Endothelial cell of umbilical vein (primary cell): ENCODE data around the gene CLC. TPM values are rescaled to one million over a fixed set of nuclear protein-coding genes. Genes with fewer than 3 reads are reported as not detected.
"Not testable (repeated sequence)": the region's sequence is repeated elsewhere in the genome, so short reads cannot be mapped to it uniquely, and the experiment has no call there.

Source experiments
- BruUV-seq: library from RNA; stranded (reverse); fragments of 400-500 nt; replicated peaks from 2 replicates; lab custom pipeline; 2021; lab: Mats Ljungman, UMichigan
- CTCF ChIA-PET: fragments of 300-600, 350-600 bp; sonication (Branson Sonifier 250); formaldehyde crosslinking; loops from one replicate; lab custom pipeline; 2021; ENCODE audit warnings: antibody characterized with exemption, inconsistent platforms; lab: Charles Lee
- POLR2A ChIA-PET: fragments of 300-600, 350-600 bp; sonication (Branson Sonifier 250); formaldehyde crosslinking; loops from one replicate; lab custom pipeline; 2021; ENCODE audit warnings: antibody characterized with exemption, inconsistent platforms; lab: Charles Lee
- DNase-seq: peaks from one replicate; pipeline ENCODE4 v3.0.0-alpha.2; 2011; ENCODE audit warnings: low read depth, low spot score
- FAIRE-seq: peaks from 2 replicates; lab custom pipeline; 2011; peaks lifted over from hg19 to GRCh38; lab: Jason Lieb, UNC
- H2AFZ ChIP-seq: 2 replicates; pipeline ENCODE4 v1.6.0; 2012; ENCODE audit warnings: low read depth, low read length, control low read depth, inconsistent platforms
- H3K27ac ChIP-seq: 2 replicates; pipeline ENCODE4 v1.5.1; 2011; ENCODE audit warnings: low read depth, mild to moderate bottlenecking, control low read depth, low read length, moderate library complexity; ENCODE audit not compliant: insufficient read depth
- H3K27me3 ChIP-seq, 2 experiments: 2 replicates each; pipeline versions ENCODE4 v1.6.0 to v1.6.1; 2011; ENCODE audit warnings: low read length in 2 of 2, mixed read lengths in 1 of 2; ENCODE audit not compliant: control insufficient read depth in 2 of 2, insufficient read depth in 2 of 2
- H3K36me3 ChIP-seq, 2 experiments: 2 replicates in 1 of 2; 3 replicates in 1 of 2; pipeline ENCODE4 v1.5.1; 2011; ENCODE audit warnings: low read length in 2 of 2, mild to moderate bottlenecking in 1 of 2, moderate library complexity in 1 of 2; ENCODE audit not compliant: control insufficient read depth in 2 of 2, insufficient read depth in 2 of 2; ENCODE audit errors: extremely low read depth in 1 of 2
- H3K4me1 ChIP-seq: 3 replicates; pipeline ENCODE4 v1.5.1; 2011; ENCODE audit warnings: mild to moderate bottlenecking, low read length; ENCODE audit not compliant: control insufficient read depth, insufficient read depth; ENCODE audit errors: extremely low read depth
- H3K4me2 ChIP-seq: 2 replicates; pipeline ENCODE4 v1.6.1; 2011; ENCODE audit warnings: low read length, control low read depth, mixed read lengths; ENCODE audit not compliant: insufficient read depth
- H3K4me3 ChIP-seq, 3 experiments: fragments of 200-600 bp in 1 of 3; sonication (generic), shearing (Covaris generic) in 1 of 3; replicated peaks in 1 of 3; 2 replicates each; pipeline ENCODE4 v1.5.1; 2011 to 2016; ENCODE audit warnings: control low read depth in 3 of 3, low read length in 3 of 3, mild to moderate bottlenecking in 2 of 3, inconsistent platforms in 1 of 3, low read depth in 1 of 3, moderate library complexity in 1 of 3; ENCODE audit not compliant: insufficient read depth in 1 of 3
- H3K79me2 ChIP-seq: 2 replicates; pipeline ENCODE4 v1.6.0; 2012; ENCODE audit warnings: low read length, inconsistent platforms; ENCODE audit not compliant: control insufficient read depth, insufficient read depth
- H3K9ac ChIP-seq: replicated peaks from 2 replicates; pipeline ENCODE3; 2011; ENCODE audit warnings: low read length, control low read depth; ENCODE audit not compliant: insufficient read depth; ENCODE audit errors: extremely low read depth
- H3K9me1 ChIP-seq: replicated peaks from 3 replicates; pipeline ENCODE4 v1.6.0; 2011; ENCODE audit warnings: mild to moderate bottlenecking, low read length; ENCODE audit not compliant: control insufficient read depth, insufficient read depth; ENCODE audit errors: extremely low read depth
- H3K9me3 ChIP-seq: replicated peaks from 2 replicates; pipeline ENCODE4 v1.5.1; 2012; ENCODE audit warnings: low read length, inconsistent platforms; ENCODE audit not compliant: control insufficient read depth, insufficient read depth
- H4K20me1 ChIP-seq: replicated peaks from 2 replicates; pipeline ENCODE3; 2011; ENCODE audit warnings: mild to moderate bottlenecking, low read length; ENCODE audit not compliant: control insufficient read depth, insufficient read depth; ENCODE audit errors: extremely low read depth
- EZH2 ChIP-seq: IDR thresholded peaks from 2 replicates; pipeline ENCODE4 v1.6.1; 2012; ENCODE audit warnings: borderline replicate concordance, low read depth, mild to moderate bottlenecking, moderate library complexity, low read length, inconsistent platforms; ENCODE audit not compliant: severe bottlenecking
- FOS ChIP-seq: IDR thresholded peaks from 2 replicates; pipeline ENCODE4 v1.6.1; 2011; ENCODE audit warnings: mild to moderate bottlenecking, low read length, moderate library complexity, borderline replicate concordance; ENCODE audit not compliant: insufficient read depth
- GATA2 ChIP-seq: IDR thresholded peaks from 2 replicates; pipeline ENCODE4 v1.7.0; 2011; ENCODE audit warnings: low read depth, mild to moderate bottlenecking, moderate library complexity, mixed read lengths, low read length; ENCODE audit not compliant: insufficient read length, insufficient read depth
- JUN ChIP-seq: IDR thresholded peaks from 2 replicates; pipeline ENCODE4 v1.6.1; 2011; ENCODE audit warnings: borderline replicate concordance, low read depth; ENCODE audit not compliant: insufficient read length, insufficient read depth
- MYC ChIP-seq: IDR thresholded peaks from one replicate; pipeline ENCODE4 v1.6.1; 2011; ENCODE audit warnings: mild to moderate bottlenecking, low read depth, low read length
- POLR2A ChIP-seq: IDR thresholded peaks from 2 replicates; pipeline ENCODE4 v1.6.1; 2012; ENCODE audit warnings: low read depth, mild to moderate bottlenecking, control low read depth, low read length
- POLR2AphosphoS5 ChIP-seq: IDR thresholded peaks from 2 replicates; pipeline ENCODE4 v1.6.1; 2012; ENCODE audit warnings: low read depth, mild to moderate bottlenecking, control low read depth, low read length, moderate library complexity; ENCODE audit not compliant: insufficient read depth
- dilution Hi-C: fragments of 300-500 bp; cut with MboI; formaldehyde crosslinking; loops from one replicate; pipeline ENCODE4 v1.15.0; 2019; ENCODE audit warnings: low sequenced_read_pairs; ENCODE audit not compliant: extremely low pct_ligation_motif_present
- intact Hi-C: fragments of 100-400 bp; cut with micrococcal nuclease; formaldehyde crosslinking; loops from one replicate; pipeline ENCODE4 v1.10.0; 2022
- polyA plus RNA-seq, 4 experiments: library from polyadenylated mRNA; depleted of rRNA in 3 of 4; stranded (reverse) in 3 of 4; unstranded in 1 of 4; fragments of >200 nt; gene quantifications; 2 replicates each; pipeline versions ENCODE4 v1.2.1 to v1.2.3, GENCODE V29; 2011 to 2012; ENCODE audit warnings: missing spikeins in 1 of 4
- total RNA-seq: library from RNA; stranded (reverse); gene quantifications from 2 replicates; pipeline ENCODE4 v1.2.3, GENCODE V29; 2021
- TF ChIP-seq, protein P1 (sequence below), 2 donors: IDR thresholded peaks; 1 replicate in 1 of 2; 2 replicates in 1 of 2; pipeline ENCODE4 v1.5.1; 2011; ENCODE audit warnings: low read length in 2 of 2, mild to moderate bottlenecking in 2 of 2, moderate library complexity in 2 of 2, control low read depth in 1 of 2, inconsistent platforms in 1 of 2, low read depth in 1 of 2; ENCODE audit not compliant: insufficient read depth in 1 of 2; ENCODE audit errors: extremely low read depth in 1 of 2
- TF ChIP-seq, protein P2 (sequence below): IDR thresholded peaks from 2 replicates; pipeline ENCODE4 v1.6.1; 2011; ENCODE audit not compliant: insufficient read depth, insufficient read length

CLC gene
- total and polyA plus RNA-seq, 2 donors (not counting 3 experiments of a cell fraction or from before 2014, with no cell fraction given): not detected

DNA sequence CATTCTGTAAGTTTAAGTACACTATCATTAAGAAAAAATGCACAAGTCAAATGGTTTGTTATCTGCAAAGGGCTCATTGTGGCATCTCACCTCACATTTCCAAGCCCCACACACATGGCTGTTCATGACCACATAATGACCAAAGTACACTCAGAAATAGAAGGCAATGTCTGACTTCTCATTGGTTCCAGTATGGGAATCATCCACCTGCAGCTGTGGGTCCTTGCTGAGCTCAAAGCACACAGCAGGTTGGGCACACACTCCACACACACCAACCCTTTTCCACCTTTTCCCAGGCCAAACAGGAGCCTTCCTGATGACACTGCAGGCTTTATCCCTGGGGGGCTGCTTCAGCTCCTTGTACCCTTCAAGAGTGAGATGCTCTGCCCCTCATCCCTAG is 11.8 kb downstream of the CLC start:
- FAIRE-seq (no peak), DNase-seq (no peak)
- no TSS peak for BruUV-seq

DNA sequence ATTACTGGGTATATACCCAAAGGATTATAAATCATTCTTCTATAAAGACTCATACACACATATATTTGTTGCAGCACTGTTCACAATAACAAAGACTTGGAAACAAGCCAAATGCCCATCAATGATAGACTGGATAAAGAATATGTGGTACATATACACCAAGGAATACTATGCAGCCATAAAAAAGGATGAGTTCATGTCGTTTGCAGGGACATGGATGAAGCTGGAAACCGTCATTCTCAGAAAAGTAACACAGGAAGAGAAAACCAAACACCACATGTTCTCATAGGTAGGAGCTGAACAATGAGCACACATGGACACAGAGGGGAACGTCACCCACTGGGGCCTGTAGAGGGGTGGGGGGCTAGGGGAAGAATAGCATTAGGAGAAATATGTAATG is 17.7 kb downstream of the CLC start:
- H3K9me1 ChIP-seq, H3K9ac ChIP-seq, FAIRE-seq, BruUV-seq, H3K27me3 ChIP-seq, H3K4me2 ChIP-seq, H3K79me2 ChIP-seq, CTCF ChIA-PET, H3K9me3 ChIP-seq, intact Hi-C loops, DNase-seq, H4K20me1 ChIP-seq, H2AFZ ChIP-seq, H3K36me3 ChIP-seq, POLR2A ChIA-PET, H3K4me3 ChIP-seq, H3K4me1 ChIP-seq, H3K27ac ChIP-seq, dilution Hi-C loops: not testable (repeated sequence)

More for the DNA sequence above, 11.8 kb downstream of the CLC start:
- no peaks in the 10 kb centered on the region for H3K36me3 ChIP-seq
- intact Hi-C loops (no loop called here), dilution Hi-C loops (no loop called here)
- no peak overlapping the region for H2AFZ ChIP-seq
- H3K9me1 ChIP-seq: no peaks in the 10 kb centered on the region
- no peaks in the 10 kb centered on the region for H4K20me1 ChIP-seq
- H3K9me3 ChIP-seq: no peaks in the 10 kb centered on the region
- H3K27ac ChIP-seq: no peak overlapping the region
- H3K79me2 ChIP-seq: no peaks in the 10 kb centered on the region
- CTCF ChIA-PET: no interaction called here
- no peaks in the 10 kb centered on the region for H3K4me1 ChIP-seq
- no peak overlapping the region for H3K9ac ChIP-seq
- POLR2A ChIA-PET: no interaction called here
- peaks cover 0 to 1% of the 10 kb centered on the region in 2 experiments for H3K27me3 ChIP-seq
- H3K4me2 ChIP-seq: no peak overlapping the region
- TF ChIP-seq GATA2 (no peak), POLR2A (no peak), MYC (no peak), POLR2AphosphoS5 (no peak), JUN (no peak), EZH2 (no peak), FOS (no peak)
- TF ChIP-seq, protein P1, sequence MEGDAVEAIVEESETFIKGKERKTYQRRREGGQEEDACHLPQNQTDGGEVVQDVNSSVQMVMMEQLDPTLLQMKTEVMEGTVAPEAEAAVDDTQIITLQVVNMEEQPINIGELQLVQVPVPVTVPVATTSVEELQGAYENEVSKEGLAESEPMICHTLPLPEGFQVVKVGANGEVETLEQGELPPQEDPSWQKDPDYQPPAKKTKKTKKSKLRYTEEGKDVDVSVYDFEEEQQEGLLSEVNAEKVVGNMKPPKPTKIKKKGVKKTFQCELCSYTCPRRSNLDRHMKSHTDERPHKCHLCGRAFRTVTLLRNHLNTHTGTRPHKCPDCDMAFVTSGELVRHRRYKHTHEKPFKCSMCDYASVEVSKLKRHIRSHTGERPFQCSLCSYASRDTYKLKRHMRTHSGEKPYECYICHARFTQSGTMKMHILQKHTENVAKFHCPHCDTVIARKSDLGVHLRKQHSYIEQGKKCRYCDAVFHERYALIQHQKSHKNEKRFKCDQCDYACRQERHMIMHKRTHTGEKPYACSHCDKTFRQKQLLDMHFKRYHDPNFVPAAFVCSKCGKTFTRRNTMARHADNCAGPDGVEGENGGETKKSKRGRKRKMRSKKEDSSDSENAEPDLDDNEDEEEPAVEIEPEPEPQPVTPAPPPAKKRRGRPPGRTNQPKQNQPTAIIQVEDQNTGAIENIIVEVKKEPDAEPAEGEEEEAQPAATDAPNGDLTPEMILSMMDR (IDR thresholded peaks at IDR 0.05; ENCODE audit: extremely low read depth in 1 of 2, insufficient read depth in 1 of 2, low read depth in 1 of 2, low read length in 2 of 2): no peak
- TF ChIP-seq, protein P2, sequence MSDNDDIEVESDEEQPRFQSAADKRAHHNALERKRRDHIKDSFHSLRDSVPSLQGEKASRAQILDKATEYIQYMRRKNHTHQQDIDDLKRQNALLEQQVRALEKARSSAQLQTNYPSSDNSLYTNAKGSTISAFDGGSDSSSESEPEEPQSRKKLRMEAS: no peak
- H3K4me3 ChIP-seq: no peak overlapping the region
